A673 (cell line): ENCODE measurements around the gene INAFM2. TPM values are rescaled to one million over a fixed set of nuclear protein-coding genes. Genes with fewer than 3 reads are reported as not detected.

Experiments used
- BruUV-seq: library from RNA; stranded (reverse); fragments of 400-500 nt; replicated peaks from 2 replicates; lab custom pipeline; 2021; lab: Mats Ljungman, UMichigan
- CTCF ChIA-PET: fragments of 300-600 bp; sonication (Branson Sonifier 250); formaldehyde crosslinking; loops from one replicate; lab custom pipeline; 2022; ENCODE audit warnings: antibody characterized with exemption; lab: Charles Lee
- POLR2A ChIA-PET: fragments of 300-600 bp; sonication (Branson Sonifier 250); formaldehyde crosslinking; loops from one replicate; lab custom pipeline; 2022; ENCODE audit warnings: antibody characterized with exemption; ENCODE audit not compliant: low non-redundant PET; lab: Charles Lee
- DNase-seq: peaks from one replicate; pipeline ENCODE4 v3.0.0-alpha.2; 2015; ENCODE audit warnings: low spot score
- H3K27ac ChIP-seq: fragments of 200-600 bp; sonication (generic); 2 replicates; pipeline ENCODE4 v1.5.1; 2016; ENCODE audit warnings: mixed run types, low read depth, mild to moderate bottlenecking, mixed read lengths, antibody characterized with exemption, low read length; ENCODE audit not compliant: poor library complexity, severe bottlenecking
- H3K27me3 ChIP-seq: fragments of 200-600 bp; sonication (generic); replicated peaks from 2 replicates; pipeline ENCODE4 v1.6.1; 2017; ENCODE audit warnings: mixed run types, low read depth, mild to moderate bottlenecking, mixed read lengths, antibody characterized with exemption, low read length; ENCODE audit not compliant: insufficient read depth, poor library complexity
- H3K36me3 ChIP-seq: fragments of 200-600 bp; sonication (generic); 2 replicates; pipeline ENCODE4 v1.6.1; 2016; ENCODE audit warnings: mixed run types, mild to moderate bottlenecking, mixed read lengths, antibody characterized with exemption, low read length; ENCODE audit not compliant: insufficient read depth, poor library complexity, severe bottlenecking
- H3K4me1 ChIP-seq: fragments of 200-600 bp; sonication (generic); 2 replicates; pipeline ENCODE4 v1.6.1; 2017; ENCODE audit warnings: mixed run types, mild to moderate bottlenecking, mixed read lengths, antibody characterized with exemption, low read length; ENCODE audit not compliant: insufficient read depth, poor library complexity, severe bottlenecking
- H3K4me3 ChIP-seq: fragments of 200-600 bp; sonication (generic); 2 replicates; pipeline ENCODE4 v1.5.1; 2016; ENCODE audit warnings: low read depth, mixed run types, mild to moderate bottlenecking, mixed read lengths, low read length; ENCODE audit not compliant: poor library complexity, severe bottlenecking
- H3K9me3 ChIP-seq: fragments of 200-600 bp; sonication (generic); 2 replicates; pipeline ENCODE4 v1.6.1; 2016; ENCODE audit warnings: mixed run types, low read depth, mild to moderate bottlenecking, mixed read lengths, antibody characterized with exemption, low read length; ENCODE audit not compliant: poor library complexity, severe bottlenecking
- CTCF ChIP-seq: fragments of 300-800, 200-600 bp; sonication (generic); conservative IDR thresholded peaks from 2 replicates; pipeline ENCODE4 v1.5.1; 2017; ENCODE audit warnings: low read depth, mild to moderate bottlenecking, antibody characterized with exemption, low read length, moderate library complexity, mixed read lengths
- EZH2 ChIP-seq: fragments of 200-600 bp; sonication (generic); IDR thresholded peaks from 2 replicates; pipeline ENCODE4 v1.6.1; 2017; ENCODE audit warnings: borderline replicate concordance, low read depth, mild to moderate bottlenecking, mixed read lengths, antibody characterized with exemption, low read length; ENCODE audit not compliant: poor library complexity, severe bottlenecking
- intact Hi-C: fragments of 100-400 bp; cut with micrococcal nuclease; formaldehyde crosslinking; loops from one replicate; pipeline ENCODE4 v1.10.0; 2022; ENCODE audit not compliant: unreplicated experiment
- total RNA-seq: library from RNA; stranded (reverse); gene quantifications from 2 replicates; pipeline ENCODE4 v1.2.3, GENCODE V29; 2021

INAFM2 gene
- total RNA-seq, 1 experiment from 2014 or later: 14.5 TPM

GRCh38 chr15:40300771-40301170, 22.7 kb upstream of the INAFM2 start:
- ChIA-PET CTCF (interaction anchor here (0.7 kb wide), 1 partner anchor 15 kb away, joined by 3 read pairs; no protein-coding TSS in a partner anchor), POLR2A (no interaction called here)
- BruUV-seq: no TSS peak
- Histone ChIP-seq H3K4me3 (no peak overlapping the region), H3K9me3 (no peaks in the 10 kb centered on the region), H3K27ac (no peak overlapping the region), H3K27me3 (no peaks in the 10 kb centered on the region), H3K36me3 (no peaks in the 10 kb centered on the region), H3K4me1 (no peaks in the 10 kb centered on the region)
- TF ChIP-seq CTCF: no peak
- TF ChIP-seq EZH2: no peak
- no peak for DNase-seq
- intact Hi-C loops: no loop called here

- DNase-seq: no peak
- no peaks in the 10 kb centered on the region for H3K27me3 ChIP-seq
- CTCF ChIA-PET: interaction anchor here (0.7 kb wide), 1 partner anchor 16 kb away, joined by 3 read pairs; no protein-coding TSS in a partner anchor
- no TSS peak for BruUV-seq
- intact Hi-C loops: no loop called here
- TF ChIP-seq EZH2: no peak
- TF ChIP-seq CTCF: no peak
- H3K27ac ChIP-seq: no peak overlapping the region
- POLR2A ChIA-PET: no interaction called here
- no peaks in the 10 kb centered on the region for H3K36me3 ChIP-seq
- H3K4me3 ChIP-seq: no peak overlapping the region
- no peaks in the 10 kb centered on the region for H3K4me1 ChIP-seq
- H3K9me3 ChIP-seq: no peaks in the 10 kb centered on the region
Observed at GRCh38 chr15:40301467-40302179, 21.9 kb upstream of the INAFM2 start.

- Histone ChIP-seq H3K4me3 (no peak overlapping the region), H3K27ac (no peak overlapping the region), H3K9me3 (no peaks in the 10 kb centered on the region), H3K36me3 (no peaks in the 10 kb centered on the region), H3K27me3 (no peaks in the 10 kb centered on the region), H3K4me1 (no peaks in the 10 kb centered on the region)
- TF ChIP-seq CTCF (no peak), EZH2 (no peak)
- DNase-seq: no peak
- ChIA-PET POLR2A (no interaction called here), CTCF (no interaction called here)
- no TSS peak for BruUV-seq
- intact Hi-C loops: no loop called here
Observed at GRCh38 chr15:40302288-40302886, 21.1 kb upstream of the INAFM2 start.
